HG02623 (cell line): ENCODE results near the gene ARHGAP20.
"Not testable (repeated sequence)": the region's sequence is repeated elsewhere in the genome, so short reads cannot be mapped to it uniquely, and the experiment has no call there.

ENCODE experiments used
- ATAC-seq: cut with Tn5 transposase; IDR thresholded peaks from one replicate; pipeline ENCODE4 v1.9.1; 2021; ENCODE audit warnings: moderate library complexity; ENCODE audit not compliant: unreplicated experiment

Gene ARHGAP20

GRCh38 chr11:110716361-110716760 lies 4.1 kb upstream of the ARHGAP20 start:
- no peak for ATAC-seq

GRCh38 chr11:110715541-110715940 lies 3.3 kb upstream of the ARHGAP20 start:
- ATAC-seq: no peak

- no peak for ATAC-seq
Measured at GRCh38 chr11:110713449-110713776, 1.2 kb upstream of the ARHGAP20 start.

- ATAC-seq: peak; percentile 19
Measured at GRCh38 chr11:110712659-110713448, 617 bp upstream of the ARHGAP20 start.

DNA sequence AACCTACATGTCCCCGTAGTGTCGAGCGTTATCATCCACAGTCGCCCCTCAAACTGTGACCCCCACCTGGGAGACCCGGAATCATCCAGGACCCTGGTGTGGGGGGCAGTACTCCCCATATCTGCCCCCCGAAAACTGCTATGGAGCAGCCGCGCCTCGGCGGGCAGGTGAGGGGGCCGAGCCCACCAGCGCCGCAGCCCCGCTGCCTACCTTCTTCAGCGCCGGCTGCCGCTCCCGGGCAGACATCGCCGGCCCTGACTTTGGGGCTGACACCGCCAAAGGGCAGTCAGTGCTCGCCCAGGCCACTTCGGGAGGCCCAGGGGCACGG lies 825 bp downstream of the ARHGAP20 start:
- ATAC-seq: no peak

DNA sequence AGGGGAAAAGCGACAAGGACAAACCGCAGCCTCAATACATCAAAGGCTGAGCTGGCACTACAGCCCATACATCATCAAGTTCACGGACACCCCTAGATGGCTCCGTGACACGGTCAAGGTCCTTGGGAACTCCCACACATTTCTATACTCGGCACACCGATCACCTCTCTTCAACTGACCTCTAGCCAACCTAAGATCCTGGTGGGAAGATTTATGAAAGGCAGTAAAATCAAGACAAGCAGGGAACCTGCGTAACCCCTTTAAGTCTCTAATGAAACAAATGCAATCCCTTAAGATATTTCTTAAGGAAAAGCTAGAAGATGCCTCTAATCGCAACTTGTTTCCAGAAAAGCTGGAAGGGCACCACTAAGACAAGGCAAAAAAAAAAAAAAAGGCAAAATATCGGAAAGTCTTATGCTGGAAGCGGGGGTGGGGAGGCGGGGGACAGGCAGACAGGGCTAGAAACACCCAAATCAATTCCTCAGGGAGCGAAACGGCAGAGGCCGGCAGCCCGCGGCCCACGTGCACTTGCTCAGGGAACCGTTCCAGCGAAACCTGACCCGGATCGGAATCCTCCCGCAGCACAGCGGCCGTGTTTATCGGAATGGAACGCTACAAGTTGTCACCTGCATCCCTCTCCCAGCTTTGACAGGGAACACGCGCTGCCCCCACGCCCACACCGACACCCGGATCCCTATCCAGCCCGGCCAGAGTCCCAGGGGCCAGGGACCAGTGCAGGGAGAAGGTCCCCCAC lies 1.4 kb downstream of the ARHGAP20 start:
- no peak for ATAC-seq

DNA sequence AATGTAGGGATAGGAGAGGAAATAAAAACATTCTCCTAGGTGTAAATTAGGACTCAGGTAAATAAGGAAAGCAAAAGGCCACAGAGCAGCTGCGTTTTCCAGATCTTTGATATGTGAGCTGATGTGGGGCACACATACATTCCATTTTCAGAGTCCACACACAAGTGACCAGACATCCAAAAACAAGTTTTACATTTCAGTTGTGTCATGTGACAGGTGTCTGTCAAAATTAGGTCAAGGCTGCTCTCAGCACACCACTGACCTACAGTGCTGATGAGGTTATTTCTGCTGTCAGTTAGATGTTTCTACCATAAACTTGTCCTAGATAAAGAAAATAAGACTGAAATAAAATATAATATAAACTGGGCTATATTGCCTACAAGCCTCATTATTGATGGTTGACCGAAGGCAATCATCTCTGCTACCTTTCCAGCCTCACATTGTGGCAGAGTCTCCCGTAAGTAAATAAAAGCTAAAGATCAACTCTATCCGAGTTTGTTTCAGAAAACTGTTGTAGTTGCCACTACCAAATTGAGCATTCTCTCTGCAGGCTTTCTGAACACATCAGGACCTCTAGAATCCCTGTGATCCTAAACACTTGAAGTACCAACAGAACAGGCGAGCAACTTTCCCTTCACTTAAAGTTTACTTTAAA lies 7.9 kb downstream of the ARHGAP20 start:
- no peak for ATAC-seq

- no peak for ATAC-seq
Measured at GRCh38 chr11:110691926-110692325, 20.3 kb downstream of the ARHGAP20 start.

DNA sequence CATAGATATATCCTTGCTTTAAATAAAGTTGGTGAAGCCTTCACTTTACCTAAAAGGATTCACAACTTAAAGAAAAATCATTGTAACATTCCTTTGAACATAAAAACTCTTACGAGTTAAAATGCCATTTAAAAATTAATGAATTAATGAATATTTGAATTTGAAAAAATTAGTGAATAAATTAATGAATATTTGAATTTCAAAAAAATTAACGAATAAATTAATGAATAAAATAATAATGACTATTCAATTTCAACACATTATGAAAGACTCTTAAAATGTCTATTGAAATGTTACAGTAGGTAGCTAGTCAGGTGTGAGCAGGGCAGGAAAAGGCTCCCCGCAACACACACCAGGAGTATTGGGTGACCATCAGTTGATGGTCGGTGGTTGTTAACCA lies 22.9 kb downstream of the ARHGAP20 start:
- ATAC-seq: no peak

- no peak for ATAC-seq
Measured at GRCh38 chr11:110679323-110679975, 32.8 kb downstream of the ARHGAP20 start.

- no peak for ATAC-seq
Measured at GRCh38 chr11:110675548-110675947, 36.7 kb downstream of the ARHGAP20 start.

GRCh38 chr11:110665689-110666465 lies 46.4 kb downstream of the ARHGAP20 start:
- ATAC-seq: no peak

DNA sequence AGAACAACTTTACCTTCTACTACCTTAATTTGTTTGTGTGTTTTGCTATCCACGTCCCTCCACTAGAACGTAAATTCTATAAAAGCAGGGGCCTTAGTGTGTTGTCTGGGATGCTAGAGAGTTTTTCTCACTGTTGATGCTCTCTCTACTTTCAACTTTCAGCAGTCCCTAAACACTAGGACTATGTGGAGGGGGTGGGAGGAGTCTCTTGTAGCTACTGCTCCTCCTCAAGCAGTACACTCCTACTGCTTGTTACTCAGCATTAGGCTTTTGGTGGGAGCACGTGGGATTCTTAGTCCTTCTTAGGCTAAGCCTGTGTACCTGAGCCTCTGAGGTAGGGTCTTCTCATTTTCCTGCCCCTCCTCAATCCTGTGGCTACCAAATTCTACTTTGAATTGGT lies 56.3 kb downstream of the ARHGAP20 start:
- ATAC-seq: no peak

DNA sequence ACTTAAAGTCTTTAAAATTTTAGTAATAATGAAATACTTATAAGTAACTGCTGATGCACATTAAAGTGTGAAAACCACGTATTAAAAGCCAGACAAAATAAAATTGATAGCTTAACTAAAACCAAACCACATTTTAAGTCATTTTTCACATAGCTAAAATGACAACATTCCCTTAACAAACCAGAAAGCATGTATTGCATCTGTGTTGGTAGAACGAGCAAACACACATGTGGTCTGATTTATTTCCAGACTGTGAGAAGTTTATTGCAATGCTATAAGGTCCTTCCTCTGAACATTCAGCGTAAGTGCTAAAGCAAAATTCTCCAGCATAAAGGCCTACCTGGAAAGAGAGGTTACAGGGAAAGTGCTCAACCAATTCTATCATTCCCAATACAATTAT lies 57.8 kb downstream of the ARHGAP20 start:
- ATAC-seq: no peak

- no peak for ATAC-seq
Measured at GRCh38 chr11:110645253-110645652, 67.0 kb downstream of the ARHGAP20 start.

DNA sequence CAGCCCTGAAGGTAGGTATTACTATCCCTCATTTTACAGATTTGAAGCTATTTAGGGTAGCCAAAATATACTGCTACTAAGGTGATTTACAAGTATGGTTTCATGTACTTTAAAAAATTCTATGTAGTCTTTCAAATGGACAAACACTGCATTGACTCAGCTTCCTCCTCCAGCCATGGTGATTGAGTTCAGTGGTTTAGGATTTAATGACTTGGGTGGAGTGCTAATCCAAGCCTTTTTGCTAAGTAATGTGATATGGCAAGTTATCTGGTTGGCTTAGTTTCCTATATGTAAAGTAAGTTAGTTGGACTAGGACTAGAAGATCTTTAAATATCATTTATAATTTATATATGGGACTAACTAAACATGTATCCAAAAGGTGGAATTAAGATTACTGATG lies 77.9 kb downstream of the ARHGAP20 start:
- no peak for ATAC-seq

- no peak for ATAC-seq
Measured at GRCh38 chr11:110631551-110631950, 80.7 kb downstream of the ARHGAP20 start.

DNA sequence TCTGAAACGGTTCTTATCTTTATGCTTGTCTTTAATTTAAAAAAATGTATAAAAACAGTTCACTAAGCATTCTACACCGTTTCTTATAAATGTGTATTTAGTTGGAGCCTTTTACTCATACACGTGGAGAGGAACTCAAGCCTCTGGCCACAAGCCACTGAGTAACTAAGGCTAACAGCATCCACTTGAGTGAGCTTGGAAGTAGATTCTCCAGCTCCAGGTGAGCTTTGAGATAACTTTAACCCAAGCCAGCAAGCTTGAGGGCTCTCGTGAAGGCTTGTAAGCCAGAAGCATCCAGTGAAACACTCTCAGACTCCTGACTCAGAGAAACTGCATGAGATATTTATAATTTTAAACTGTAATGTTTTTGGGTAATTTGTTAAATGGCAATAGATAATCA lies 82.6 kb downstream of the ARHGAP20 start:
- no peak for ATAC-seq

DNA sequence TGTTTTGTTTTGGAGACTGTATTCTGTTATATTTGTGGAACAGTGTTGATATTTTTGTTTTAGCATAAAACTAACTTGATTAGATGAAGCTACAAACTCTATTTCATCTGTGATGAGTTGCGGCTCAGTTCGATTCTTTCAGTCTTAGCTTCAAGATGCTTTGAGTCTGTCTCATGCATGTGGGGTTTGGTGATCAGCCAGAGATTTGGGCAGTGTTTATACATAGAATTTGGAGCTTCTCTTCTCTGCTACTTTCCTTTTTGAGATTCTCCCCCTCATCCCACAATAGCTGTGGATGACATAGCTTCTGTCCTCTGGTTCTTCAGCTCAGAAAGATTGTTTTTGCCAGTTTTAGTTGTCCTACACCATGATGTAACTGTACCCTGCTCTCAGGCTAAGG lies 90.4 kb downstream of the ARHGAP20 start:
- ATAC-seq: no peak

- not testable (repeated sequence) for ATAC-seq
Measured at GRCh38 chr11:110619366-110619765, 92.9 kb downstream of the ARHGAP20 start.

DNA sequence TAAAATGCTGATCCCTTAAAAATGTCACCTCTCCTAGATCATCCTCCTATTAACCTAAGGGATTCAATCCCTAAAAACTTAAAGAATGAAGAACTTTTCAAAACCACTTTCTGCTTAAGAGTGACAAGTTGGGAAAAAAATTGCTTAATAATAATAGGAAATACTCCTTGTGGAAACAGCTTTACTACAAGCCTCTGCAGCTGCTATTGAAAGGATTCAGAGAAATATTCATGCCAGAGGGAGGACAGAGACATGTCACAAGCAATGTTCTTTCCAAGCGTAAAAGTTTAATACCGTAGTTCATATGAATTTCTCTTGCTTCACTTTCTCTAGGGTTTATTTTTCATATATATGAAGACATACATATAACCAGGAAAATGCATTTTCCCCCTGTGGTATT lies 98.2 kb downstream of the ARHGAP20 start:
- ATAC-seq: no peak
